Mesodermal cell (in vitro differentiated cells): ENCODE data around the gene KIR3DL2.
"Not testable (repeated sequence)": the region's sequence is repeated elsewhere in the genome, so short reads cannot be mapped to it uniquely, and the experiment has no call there.

Experiments
- H3K27ac ChIP-seq: 2 replicates; pipeline ENCODE4 v1.7.0; 2013; ENCODE audit warnings: mild to moderate bottlenecking, low read depth, low read length, moderate library complexity; ENCODE audit not compliant: severe bottlenecking
- H3K36me3 ChIP-seq: 2 replicates; pipeline ENCODE4 v1.7.1; 2013; ENCODE audit warnings: mild to moderate bottlenecking, low read length, moderate library complexity; ENCODE audit not compliant: control insufficient read depth, insufficient read depth
- H3K4me1 ChIP-seq: one replicate; pipeline ENCODE4 v1.7.1; 2013; ENCODE audit warnings: mild to moderate bottlenecking, low read length; ENCODE audit not compliant: insufficient read depth, control insufficient read depth, poor library complexity, severe bottlenecking
- H3K4me3 ChIP-seq: 2 replicates; pipeline ENCODE4 v1.7.0; 2013; ENCODE audit warnings: low read length, control low read depth, mild to moderate bottlenecking; ENCODE audit not compliant: insufficient read depth, poor library complexity, severe bottlenecking; ENCODE audit errors: extremely low read depth
- H3K9me3 ChIP-seq: 2 replicates; pipeline ENCODE4 v1.7.1; 2013; ENCODE audit warnings: mild to moderate bottlenecking, low read length, moderate library complexity; ENCODE audit not compliant: control insufficient read depth
- WGBS, 2 experiments: methylation state at CpG; one replicate each; pipeline ENCODE4 v1.1.5; 2013; ENCODE audit warnings: missing lambda C conversion rate in 2 of 2; ENCODE audit not compliant: insufficient coverage in 2 of 2; 5-methylcytosine and 5-hydroxymethylcytosine counted together

The KIR3DL2 gene

DNA sequence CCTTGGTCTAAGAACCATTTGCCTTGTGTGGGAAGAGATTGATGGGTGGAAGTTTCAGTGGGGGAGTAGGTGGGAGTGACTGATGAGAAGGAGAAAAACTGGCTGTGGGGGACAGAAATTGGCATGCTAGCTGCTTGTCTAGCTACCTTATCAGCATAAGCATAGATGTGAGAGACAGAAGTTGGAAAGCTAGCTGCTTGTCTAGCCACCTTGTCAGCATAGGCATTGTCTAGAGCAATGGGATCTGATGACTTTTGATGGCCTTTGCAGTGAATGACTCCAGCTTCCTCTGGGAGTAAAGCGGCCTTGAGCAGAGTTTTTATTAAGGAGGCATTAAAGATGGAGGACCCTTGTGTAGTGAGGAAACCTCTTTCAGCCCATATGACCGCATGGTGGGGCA lies 45.8 kb downstream of the KIR3DL2 start:
- H3K36me3 ChIP-seq = no peaks in the 10 kb centered on the region
- no peak overlapping the region for H3K4me3 ChIP-seq
- 90 to 96% methylated on average over 1 to 2 of the region's 2 CpGs for WGBS, 2 experiments
- no peak overlapping the region for H3K27ac ChIP-seq
- H3K4me1 ChIP-seq = no peaks in the 10 kb centered on the region
- H3K9me3 ChIP-seq = no peaks in the 10 kb centered on the region

DNA sequence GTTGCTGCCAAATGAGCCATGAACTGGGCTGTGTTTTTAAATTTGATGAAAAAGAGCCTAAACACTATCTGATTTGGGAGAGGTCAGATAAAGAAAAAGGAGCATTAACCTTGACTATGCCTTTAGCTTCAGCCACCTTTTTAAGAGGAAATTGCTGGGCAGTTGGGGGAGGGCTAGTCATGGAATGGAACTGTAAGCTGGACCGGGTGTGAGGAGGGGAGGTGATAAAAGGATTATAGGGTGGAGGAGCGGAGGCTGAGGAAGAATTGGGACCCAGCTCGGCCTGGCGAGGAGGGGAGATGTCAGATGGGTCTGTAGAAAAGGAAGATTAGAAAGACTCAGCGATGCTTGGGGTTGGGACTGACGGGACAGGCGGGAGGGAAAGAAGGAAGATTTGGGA lies 48.4 kb downstream of the KIR3DL2 start:
- not testable (repeated sequence) for H3K9me3 ChIP-seq, H3K27ac ChIP-seq, H3K36me3 ChIP-seq, H3K4me1 ChIP-seq, H3K4me3 ChIP-seq
- WGBS, 2 experiments = 59 to 81% methylated on average over 2 to 6 of the region's 7 CpGs

DNA sequence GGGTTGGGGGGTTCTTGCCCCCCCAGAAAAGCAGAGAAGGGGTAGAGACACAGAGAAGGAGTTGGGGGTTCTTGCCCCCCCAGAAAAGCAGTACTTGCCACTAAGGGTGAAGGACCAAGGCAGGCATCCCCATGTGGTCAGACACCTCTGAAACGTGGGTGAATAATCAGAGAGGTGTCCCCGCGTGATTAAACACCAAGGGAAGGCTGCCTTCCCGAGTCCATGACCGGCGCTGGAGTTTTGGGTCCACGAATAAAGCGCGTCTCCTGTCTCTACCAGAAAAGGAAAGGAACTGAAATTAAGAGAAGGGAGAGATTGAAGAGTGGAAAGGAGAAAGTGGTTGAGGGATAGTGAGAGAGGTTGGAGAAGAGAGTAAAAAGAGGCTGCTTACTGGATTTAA lies 49.4 kb downstream of the KIR3DL2 start:
- not testable (repeated sequence) for H3K36me3 ChIP-seq, H3K9me3 ChIP-seq, H3K4me1 ChIP-seq, H3K4me3 ChIP-seq, H3K27ac ChIP-seq
- 84 to 90% methylated on average over 9 of the region's 9 CpGs for WGBS, 2 experiments

DNA sequence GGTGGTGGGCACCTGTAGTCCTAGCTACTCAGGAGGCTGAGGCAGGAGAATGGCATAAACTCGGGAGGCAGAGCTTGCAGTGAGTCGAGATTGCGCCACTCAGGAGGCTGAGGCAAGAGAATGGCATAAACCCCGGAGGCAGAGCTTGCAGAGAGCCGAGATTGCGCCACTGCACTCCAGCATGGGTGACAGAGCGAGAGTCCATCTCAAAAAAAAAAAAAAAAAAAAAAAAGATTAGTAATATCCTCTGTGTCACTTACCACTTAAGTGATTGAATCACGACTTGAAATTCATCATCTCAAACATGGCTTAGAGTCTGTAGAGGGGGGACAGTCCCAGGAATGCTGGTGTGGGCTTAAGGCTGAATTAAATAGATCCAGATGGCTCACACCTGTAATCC lies 50.9 kb downstream of the KIR3DL2 start:
- H3K4me1 ChIP-seq, H3K36me3 ChIP-seq, H3K9me3 ChIP-seq, H3K4me3 ChIP-seq, H3K27ac ChIP-seq: not testable (repeated sequence)
- WGBS, 2 experiments = 68 to 70% methylated on average over 4 to 6 of the region's 8 CpGs

DNA sequence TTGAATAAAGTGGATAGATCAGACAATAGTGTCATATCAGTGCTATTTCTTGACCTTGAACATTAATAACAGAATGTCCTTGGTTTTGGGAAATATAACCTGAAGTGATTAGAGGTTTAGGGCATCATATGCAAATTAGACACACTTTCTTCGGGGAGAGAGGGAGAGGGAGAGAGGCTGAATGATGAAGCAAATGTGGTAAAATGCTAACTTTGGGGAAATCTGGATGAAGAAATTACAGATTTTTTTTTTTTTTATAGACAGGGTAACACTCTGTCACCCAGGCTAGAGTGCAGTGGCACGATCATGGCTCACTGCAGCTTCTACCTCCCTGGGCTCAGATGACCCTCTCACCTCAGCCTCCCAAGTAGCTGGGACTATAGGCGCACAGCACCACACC lies 51.8 kb downstream of the KIR3DL2 start:
- Histone ChIP-seq H3K27ac (no peak overlapping the region), H3K9me3 (no peaks in the 10 kb centered on the region), H3K4me1 (no peaks in the 10 kb centered on the region), H3K36me3 (no peaks in the 10 kb centered on the region), H3K4me3 (no peak overlapping the region)
- WGBS, 2 experiments = 79 to 100% methylated on average over 1 to 3 of the region's 3 CpGs

DNA sequence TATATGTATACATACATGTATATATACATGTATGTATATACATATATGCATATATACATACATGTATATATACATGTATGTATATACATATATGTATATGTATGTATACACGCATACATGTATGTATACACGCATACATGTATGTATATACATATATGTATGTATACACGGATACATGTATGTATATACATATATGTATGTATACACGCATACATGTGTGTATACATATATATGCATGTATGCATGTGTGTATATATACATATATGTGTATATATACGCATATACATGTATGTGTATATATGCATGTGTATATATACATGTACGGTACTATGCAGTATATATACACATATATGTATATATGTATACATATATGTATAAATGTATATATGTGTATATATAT lies 53.1 kb downstream of the KIR3DL2 start:
- no peak overlapping the region for H3K27ac ChIP-seq
- no CpG with 5 or more reads among the region's 6 CpGs for WGBS, 2 experiments
- H3K36me3 ChIP-seq = no peaks in the 10 kb centered on the region
- H3K9me3 ChIP-seq = no peaks in the 10 kb centered on the region
- no peaks in the 10 kb centered on the region for H3K4me1 ChIP-seq
- no peak overlapping the region for H3K4me3 ChIP-seq

DNA sequence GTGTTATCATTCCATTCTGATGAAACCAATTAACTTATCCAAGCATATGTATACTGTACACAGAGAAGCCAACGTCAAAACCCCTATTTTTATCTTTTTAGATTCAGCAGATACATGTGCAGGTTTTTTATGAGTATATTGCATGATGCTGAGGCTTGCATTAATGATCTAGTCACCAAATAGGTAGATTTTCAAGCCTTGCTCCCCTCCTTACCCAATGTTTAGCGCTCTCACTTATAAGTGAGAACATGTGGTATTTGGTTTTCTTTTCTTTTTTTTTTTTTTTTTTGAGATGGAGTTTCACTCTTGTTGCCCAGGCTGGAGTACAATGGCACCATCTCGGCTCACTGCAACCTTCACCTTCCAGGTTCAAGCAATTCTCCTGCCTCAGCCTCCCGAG lies 54.0 kb downstream of the KIR3DL2 start:
- H3K36me3 ChIP-seq, H3K4me3 ChIP-seq, H3K4me1 ChIP-seq, H3K9me3 ChIP-seq, H3K27ac ChIP-seq: not testable (repeated sequence)
- 83% methylated on average over 2 of the region's 4 CpGs; no CpG with 5 or more reads in 1 of the 2 experiments for WGBS, 2 experiments

DNA sequence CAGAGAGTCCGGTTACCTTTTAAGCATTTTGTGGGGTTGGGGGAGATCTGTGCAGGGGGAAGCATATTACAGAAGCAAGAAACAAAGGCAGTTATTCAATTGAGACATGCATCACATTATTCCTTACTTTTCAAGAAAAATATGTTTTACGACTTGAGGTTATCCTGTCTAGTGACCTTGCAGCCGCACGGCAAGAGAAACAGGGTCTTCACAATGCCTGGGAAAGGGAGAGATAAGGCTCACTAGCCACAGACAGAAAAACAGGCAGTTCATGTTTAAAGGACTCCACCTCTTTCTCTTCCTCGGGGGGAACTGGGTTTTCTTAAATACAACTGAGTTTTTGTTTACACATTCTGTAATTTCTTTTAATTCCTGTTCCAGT lies 55.2 kb downstream of the KIR3DL2 start:
- no peaks in the 10 kb centered on the region for H3K36me3 ChIP-seq
- 91 to 97% methylated on average over 3 of the region's 5 CpGs for WGBS, 2 experiments

DNA sequence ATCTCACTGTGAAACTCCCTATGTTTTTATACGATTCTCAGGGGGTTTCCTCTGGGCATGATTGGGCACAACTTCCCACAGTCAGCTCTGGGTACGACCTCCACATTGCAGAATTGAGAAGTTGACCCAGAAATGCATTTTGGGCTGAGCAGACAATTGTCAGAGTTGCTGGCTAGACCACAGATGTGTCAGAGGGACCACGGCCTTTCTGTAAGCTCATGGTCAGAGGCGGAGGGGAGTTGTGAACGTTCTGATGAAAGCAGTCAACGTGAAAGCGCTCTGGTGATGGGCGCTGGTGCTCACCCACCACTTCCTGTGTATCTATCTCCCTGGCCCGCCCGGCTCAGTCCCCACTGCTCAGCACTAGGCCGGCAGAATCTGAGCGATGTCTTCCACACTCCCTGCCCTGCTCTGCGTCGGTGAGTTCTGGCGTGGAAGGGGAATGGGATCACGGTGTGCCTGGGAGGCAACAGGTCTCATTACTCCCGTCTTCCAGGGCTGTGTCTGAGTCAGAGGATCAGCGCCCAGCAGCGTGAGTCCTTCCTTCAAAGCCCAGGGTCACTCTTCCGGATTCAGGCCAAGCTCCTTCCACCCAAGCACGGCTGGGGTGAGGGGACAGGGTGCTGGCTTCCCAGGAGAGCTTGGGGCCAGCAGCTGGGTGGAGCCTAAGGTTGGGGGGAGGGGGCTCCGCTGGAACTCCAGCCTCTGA lies 55.7 kb downstream of the KIR3DL2 start, which contains the start of gene NCR1:
NCR1 (plus strand) TSS at position 346 of the 709 bp plus-strand sequence; CDS start at position 386, 40 bp downstream.
- Histone ChIP-seq H3K4me1 (no peaks in the 10 kb centered on the region), H3K4me3 (no peak within 1 kb of the TSS), H3K27ac (peak within 1 kb of the TSS; percentile 10), H3K9me3 (no peaks in the 10 kb centered on the region), H3K36me3 (no peaks in the 10 kb centered on the region)
- WGBS, 2 experiments = 73 to 77% methylated on average over 17 to 21 of the region's 22 CpGs

More for the DNA sequence above, 55.2 kb downstream of the KIR3DL2 start:
- H3K4me3 ChIP-seq = no peak overlapping the region
- no peak overlapping the region for H3K27ac ChIP-seq
- no peaks in the 10 kb centered on the region for H3K4me1 ChIP-seq
- H3K9me3 ChIP-seq = no peaks in the 10 kb centered on the region

DNA sequence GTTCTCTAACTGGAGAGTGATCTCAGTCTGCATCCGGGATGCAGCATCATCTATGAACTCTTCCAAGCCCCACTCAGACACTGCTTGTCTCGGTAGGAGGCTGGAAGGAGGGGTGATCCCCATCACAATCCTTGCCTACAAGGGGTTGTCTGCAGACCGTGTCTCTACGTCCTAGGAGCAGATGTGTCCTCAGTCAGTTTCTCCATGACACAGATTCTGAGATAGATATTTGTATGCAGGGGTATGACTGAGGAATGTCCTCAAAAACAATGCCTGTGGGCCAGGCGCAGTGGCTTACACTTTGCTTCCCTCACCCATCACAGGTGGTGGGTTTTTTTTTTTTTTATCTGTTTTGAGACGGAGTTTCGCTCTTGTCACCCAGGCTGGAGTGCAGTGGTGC lies 56.6 kb downstream of the KIR3DL2 start:
- WGBS, 2 experiments = 93 to 100% methylated on average over 2 to 3 of the region's 7 CpGs
- Histone ChIP-seq H3K4me1 (no peaks in the 10 kb centered on the region), H3K4me3 (no peak overlapping the region), H3K27ac (no peak overlapping the region), H3K36me3 (no peaks in the 10 kb centered on the region), H3K9me3 (no peaks in the 10 kb centered on the region)

DNA sequence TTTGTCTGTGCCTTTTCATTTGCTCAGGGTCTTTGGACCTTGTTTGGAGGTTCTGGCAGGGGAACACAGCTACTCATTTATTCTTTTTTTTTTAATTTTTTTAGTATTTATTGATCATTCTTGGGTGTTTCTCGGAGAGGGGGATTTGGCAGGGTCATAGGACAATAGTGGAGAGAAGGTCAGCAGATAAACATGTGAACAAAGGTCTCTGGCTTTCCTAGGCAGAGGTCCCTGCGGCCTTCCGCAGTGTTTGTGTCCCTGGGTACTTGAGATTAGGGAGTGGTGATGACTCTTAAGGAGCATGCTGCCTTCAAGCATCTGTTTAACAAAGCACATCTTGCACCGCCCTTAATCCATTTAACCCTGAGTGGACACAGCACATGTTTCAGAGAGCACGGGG lies 57.7 kb downstream of the KIR3DL2 start:
- H3K36me3 ChIP-seq = not testable (repeated sequence)

More for the DNA sequence above, 57.7 kb downstream of the KIR3DL2 start:
- no CpG with 5 or more reads among the region's 5 CpGs for WGBS, 2 experiments
- not testable (repeated sequence) for H3K27ac ChIP-seq, H3K4me1 ChIP-seq, H3K4me3 ChIP-seq, H3K9me3 ChIP-seq
